ENCODE measurements around the gene KRT32. TPM values are rescaled to one million over a fixed set of nuclear protein-coding genes. Genes with fewer than 3 reads are reported as not detected.

KRT32 gene
- total and polyA plus RNA-seq, 2 donors from 2014 or later: not detected

GRCh38 chr17:41484920-41485904, 18.0 kb upstream of the KRT32 start:
- DNase-seq (no peak), FAIRE-seq (no peak)
- H3K27ac ChIP-seq (ENCODE audit: low read depth in 2 of 2, low read length in 2 of 2): no peak overlapping the region
- no peaks in the 10 kb centered on the region for H3K36me3 ChIP-seq (ENCODE audit: control insufficient read depth in 2 of 3, insufficient read depth in 3 of 3, low read length in 3 of 3)
- intact Hi-C loops (cut with DNase I): no loop called here
- H3K9me3 ChIP-seq (ENCODE audit: control insufficient read depth in 2 of 3, insufficient read depth in 1 of 3, low read length in 3 of 3): no peaks in the 10 kb centered on the region
- no peak overlapping the region for H3K4me3 ChIP-seq (ENCODE audit: low read length in 3 of 3)
- H3K4me1 ChIP-seq (ENCODE audit: control insufficient read depth in 2 of 3, insufficient read depth in 2 of 3, low read depth in 1 of 3, low read length in 3 of 3): no peaks in the 10 kb centered on the region
- H3K27me3 ChIP-seq (ENCODE audit: control insufficient read depth, insufficient read depth, low read length): no peaks in the 10 kb centered on the region
- no peak overlapping the region for H3K9ac ChIP-seq (ENCODE audit: low read length in 3 of 3)
- TF ChIP-seq CTCF (IDR thresholded peaks at IDR 0.05; ENCODE audit: borderline replicate concordance, extremely low read depth, insufficient read depth): no peak

GRCh38 chr17:41483991-41484826, 17.0 kb upstream of the KRT32 start:
- FAIRE-seq (no peak), DNase-seq (no peak)
- H3K4me3 ChIP-seq (ENCODE audit: low read length in 3 of 3): no peak overlapping the region
- H3K9ac ChIP-seq (ENCODE audit: low read length in 3 of 3): no peak overlapping the region
- no peaks in the 10 kb centered on the region for H3K9me3 ChIP-seq (ENCODE audit: control insufficient read depth in 2 of 3, insufficient read depth in 1 of 3, low read length in 3 of 3)
- TF ChIP-seq CTCF (IDR thresholded peaks at IDR 0.05; ENCODE audit: borderline replicate concordance, extremely low read depth, insufficient read depth): no peak
- H3K27me3 ChIP-seq (ENCODE audit: control insufficient read depth, insufficient read depth, low read length): no peaks in the 10 kb centered on the region
- H3K36me3 ChIP-seq (ENCODE audit: control insufficient read depth in 2 of 3, insufficient read depth in 3 of 3, low read length in 3 of 3): no peaks in the 10 kb centered on the region
- no peaks in the 10 kb centered on the region for H3K4me1 ChIP-seq (ENCODE audit: control insufficient read depth in 2 of 3, insufficient read depth in 2 of 3, low read depth in 1 of 3, low read length in 3 of 3)
- H3K27ac ChIP-seq (ENCODE audit: low read depth in 2 of 2, low read length in 2 of 2): no peak overlapping the region
- intact Hi-C loops (cut with DNase I): no loop called here

GRCh38 chr17:41483531-41483930, 16.3 kb upstream of the KRT32 start:
- Histone ChIP-seq H3K9ac (ENCODE audit: low read length in 3 of 3) (no peak overlapping the region), H3K4me1 (ENCODE audit: control insufficient read depth in 2 of 3, insufficient read depth in 2 of 3, low read depth in 1 of 3, low read length in 3 of 3) (no peaks in the 10 kb centered on the region), H3K27me3 (ENCODE audit: control insufficient read depth, insufficient read depth, low read length) (no peaks in the 10 kb centered on the region), H3K4me3 (ENCODE audit: low read length in 3 of 3) (no peak overlapping the region), H3K36me3 (ENCODE audit: control insufficient read depth in 2 of 3, insufficient read depth in 3 of 3, low read length in 3 of 3) (no peaks in the 10 kb centered on the region), H3K27ac (ENCODE audit: low read depth in 2 of 2, low read length in 2 of 2) (no peak overlapping the region), H3K9me3 (ENCODE audit: control insufficient read depth in 2 of 3, insufficient read depth in 1 of 3, low read length in 3 of 3) (no peaks in the 10 kb centered on the region)
- no peak for TF ChIP-seq CTCF (IDR thresholded peaks at IDR 0.05; ENCODE audit: borderline replicate concordance, extremely low read depth, insufficient read depth)
- intact Hi-C loops (cut with DNase I): no loop called here
- DNase-seq (no peak), FAIRE-seq (no peak)

Measured in kidney (tissue), 14 donors.